Neuronal stem cell (in vitro differentiated cells): ENCODE measurements around the gene ANKRD27.
A peak's percentile ranks its signal among the peaks of the same experiment; 100 is the strongest.

Experiments used
- DNase-seq: peaks from one replicate; pipeline ENCODE4 v3.0.0-alpha.2; 2013; ENCODE audit warnings: low spot score
- H2AFZ ChIP-seq: one replicate; pipeline ENCODE4 v1.6.1; 2013; ENCODE audit warnings: mild to moderate bottlenecking, low read length, inconsistent platforms
- H2AK5ac ChIP-seq: 2 replicates; pipeline ENCODE4 v1.6.1; 2013; ENCODE audit warnings: low read depth, mild to moderate bottlenecking, inconsistent platforms, low read length, moderate library complexity, mixed read lengths
- H2BK120ac ChIP-seq: 2 replicates; pipeline ENCODE4 v1.6.1; 2013; ENCODE audit warnings: low read depth, mild to moderate bottlenecking, inconsistent platforms, low read length, moderate library complexity, mixed read lengths
- H2BK12ac ChIP-seq: one replicate; pipeline ENCODE4 v1.6.1; 2013; ENCODE audit warnings: low read length, inconsistent platforms
- H2BK15ac ChIP-seq: 2 replicates; pipeline ENCODE4 v1.6.1; 2013; ENCODE audit warnings: mild to moderate bottlenecking, low read length, inconsistent platforms, mixed read lengths
- H2BK5ac ChIP-seq: one replicate; pipeline ENCODE4 v1.6.1; 2013; ENCODE audit warnings: inconsistent platforms, mild to moderate bottlenecking, low read length, moderate library complexity
- H3K14ac ChIP-seq: one replicate; pipeline ENCODE4 v1.6.1; 2013; ENCODE audit warnings: low read length, inconsistent platforms
- H3K18ac ChIP-seq: 2 replicates; pipeline ENCODE4 v1.6.1; 2013; ENCODE audit warnings: low read length, inconsistent platforms
- H3K23ac ChIP-seq: 2 replicates; pipeline ENCODE4 v1.6.1; 2013; ENCODE audit warnings: low read depth, mild to moderate bottlenecking, mixed read lengths, low read length, inconsistent platforms; ENCODE audit not compliant: poor library complexity
- H3K27ac ChIP-seq: replicated peaks from 3 replicates; pipeline ENCODE4 v1.5.1; 2013; ENCODE audit warnings: low read length, inconsistent platforms
- H3K27me3 ChIP-seq, 3 experiments: 2 replicates each; pipeline ENCODE4 v1.6.1; 2013; ENCODE audit warnings: low read length in 3 of 3, mild to moderate bottlenecking in 2 of 3, inconsistent platforms in 1 of 3, low read depth in 1 of 3, mixed read lengths in 1 of 3, moderate library complexity in 1 of 3; ENCODE audit not compliant: control insufficient read depth in 3 of 3, insufficient read depth in 3 of 3
- H3K36me3 ChIP-seq, 2 donors: replicated peaks in 1 of 2; 2 replicates each; pipeline ENCODE4 v1.6.1; 2013; ENCODE audit warnings: low read length in 2 of 2; ENCODE audit not compliant: control insufficient read depth in 2 of 2, insufficient read depth in 2 of 2
- H3K4ac ChIP-seq: 2 replicates; pipeline ENCODE4 v1.6.1; 2013; ENCODE audit warnings: inconsistent platforms, mild to moderate bottlenecking, low read length, moderate library complexity
- H3K4me1 ChIP-seq, 2 donors: 1 replicate in 1 of 2; 2 replicates in 1 of 2; pipeline ENCODE4 v1.6.1; 2013; ENCODE audit warnings: low read length in 2 of 2, low read depth in 1 of 2; ENCODE audit not compliant: control insufficient read depth in 2 of 2, insufficient read depth in 1 of 2
- H3K4me2 ChIP-seq: one replicate; pipeline ENCODE4 v1.6.1; 2013; ENCODE audit warnings: mild to moderate bottlenecking, low read length, inconsistent platforms; ENCODE audit not compliant: insufficient read depth, poor library complexity, severe bottlenecking
- H3K4me3 ChIP-seq, 2 donors: 2 replicates each; pipeline ENCODE4 v1.5.1; 2013; ENCODE audit warnings: low read length in 2 of 2, mild to moderate bottlenecking in 2 of 2, inconsistent platforms in 1 of 2, moderate library complexity in 1 of 2
- H3K79me1 ChIP-seq: one replicate; pipeline ENCODE4 v1.6.1; 2013; ENCODE audit warnings: low read depth, mild to moderate bottlenecking, inconsistent platforms, low read length, moderate library complexity
- H3K9ac ChIP-seq: one replicate; pipeline ENCODE4 v1.6.1; 2013; ENCODE audit warnings: mild to moderate bottlenecking, low read depth, low read length, inconsistent platforms; ENCODE audit not compliant: poor library complexity
- H3K9me3 ChIP-seq, 2 donors: replicated peaks in 1 of 2; 2 replicates each; pipeline versions ENCODE3 to v1.6.1; 2013; ENCODE audit warnings: low read length in 2 of 2, mild to moderate bottlenecking in 2 of 2, inconsistent platforms in 1 of 2, low read depth in 1 of 2, mixed read lengths in 1 of 2, moderate library complexity in 1 of 2; ENCODE audit not compliant: control insufficient read depth in 2 of 2, insufficient read depth in 1 of 2
- H4K8ac ChIP-seq: one replicate; pipeline ENCODE4 v1.6.1; 2013; ENCODE audit warnings: low read depth, mild to moderate bottlenecking, inconsistent platforms, low read length, moderate library complexity
- H4K91ac ChIP-seq: one replicate; pipeline ENCODE4 v1.6.1; 2013; ENCODE audit warnings: low read length, low read depth, mild to moderate bottlenecking, inconsistent platforms; ENCODE audit not compliant: poor library complexity
- WGBS, 2 donors: extraction: QIAGEN DNeasy Blood & Tissue Kit; methylation state at CpG; one replicate each; pipeline ENCODE4 v1.1.7; 2013; ENCODE audit warnings: missing lambda C conversion rate in 2 of 2, mixed read lengths in 1 of 2; ENCODE audit not compliant: insufficient read length in 2 of 2, insufficient replicate concordance in 1 of 2; ENCODE audit errors: extremely low coverage in 2 of 2; 5-methylcytosine and 5-hydroxymethylcytosine counted together

The ANKRD27 gene

DNA sequence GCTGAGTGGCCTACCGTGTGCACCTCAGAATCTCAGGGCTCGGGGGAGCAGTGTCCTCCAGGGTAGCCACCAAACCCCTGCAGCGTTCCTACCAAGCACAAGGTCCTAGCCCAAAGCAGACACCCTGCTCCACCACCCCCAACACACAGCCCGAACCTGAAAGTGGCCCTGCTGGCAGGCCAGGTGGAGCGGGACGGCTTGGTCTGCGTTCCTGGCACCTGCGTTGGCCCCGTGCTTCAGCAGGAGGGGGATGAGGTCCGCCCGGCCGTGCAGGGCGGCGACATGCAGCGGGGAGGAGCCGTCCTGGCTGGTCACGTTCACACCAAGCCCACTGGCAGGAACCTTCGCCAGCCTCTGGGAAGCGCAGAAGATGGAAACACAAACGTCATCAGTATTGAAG, 67.5 kb downstream of the ANKRD27 start:
- Histone ChIP-seq H2BK15ac (no peak overlapping the region), H3K4me3 (peak overlapping the region in 1 of 2 donors; percentile 55), H2BK12ac (peak overlapping the region; percentile 63), H3K4ac (no peak overlapping the region), H3K4me1 (no peaks in the 10 kb centered on the region), H3K14ac (no peak overlapping the region), H3K36me3 (peaks cover 32 to 54% of the 10 kb centered on the region in 2 donors), H3K79me1 (peaks cover 2% of the 10 kb centered on the region), H3K23ac (no peak overlapping the region), H3K9me3 (peaks cover 0 to 5% of the 10 kb centered on the region in 2 donors), H3K27me3 (no peaks in the 10 kb centered on the region), H3K27ac (no peak overlapping the region), H3K9ac (no peak overlapping the region), H3K18ac (peak overlapping the region; percentile 8), H2BK5ac (peak overlapping the region; percentile 24), H2AK5ac (no peak overlapping the region), H2AFZ (no peak overlapping the region), H4K8ac (peak overlapping the region; percentile 72), H4K91ac (no peak overlapping the region), H2BK120ac (no peak overlapping the region), H3K4me2 (no peak overlapping the region)
- WGBS, 2 donors, result no CpG with 5 or more reads among the region's 20 CpGs
- no peak for DNase-seq

- Histone ChIP-seq H2BK120ac (no peak overlapping the region), H3K23ac (no peak overlapping the region), H3K79me1 (peaks cover 2% of the 10 kb centered on the region), H3K4me1 (no peaks in the 10 kb centered on the region), H3K14ac (no peak overlapping the region), H3K18ac (no peak overlapping the region), H2BK12ac (no peak overlapping the region), H2BK15ac (no peak overlapping the region), H3K27me3 (no peaks in the 10 kb centered on the region), H4K91ac (no peak overlapping the region), H3K4me3 (no peak overlapping the region), H2AFZ (no peak overlapping the region), H2BK5ac (no peak overlapping the region), H4K8ac (no peak overlapping the region), H3K4ac (no peak overlapping the region), H3K9ac (no peak overlapping the region), H3K36me3 (peaks cover 31 to 58% of the 10 kb centered on the region in 2 donors), H3K4me2 (no peak overlapping the region), H3K27ac (no peak overlapping the region), H3K9me3 (peaks cover 0 to 5% of the 10 kb centered on the region in 2 donors), H2AK5ac (no peak overlapping the region)
- WGBS, 2 donors, result no CpG with 5 or more reads among the region's 15 CpGs
- no peak for DNase-seq
Measured at GRCh38 chr19:32606289-32606688, 68.7 kb downstream of the ANKRD27 start.

GRCh38 chr19:32605544-32605943, 69.4 kb downstream of the ANKRD27 start:
- Histone ChIP-seq H2AK5ac (no peak overlapping the region), H2AFZ (no peak overlapping the region), H2BK15ac (no peak overlapping the region), H3K4me1 (no peaks in the 10 kb centered on the region), H3K27me3 (no peaks in the 10 kb centered on the region), H3K9ac (no peak overlapping the region), H4K8ac (no peak overlapping the region), H3K36me3 (peaks cover 30 to 55% of the 10 kb centered on the region in 2 donors), H2BK120ac (no peak overlapping the region), H3K9me3 (peaks cover 0 to 5% of the 10 kb centered on the region in 2 donors), H3K79me1 (no peaks in the 10 kb centered on the region), H3K4me3 (peak overlapping the region in 1 of 2 donors; percentile 55), H3K27ac (no peak overlapping the region), H3K4ac (no peak overlapping the region), H3K23ac (no peak overlapping the region), H3K4me2 (no peak overlapping the region), H4K91ac (no peak overlapping the region), H2BK5ac (no peak overlapping the region), H3K18ac (no peak overlapping the region), H2BK12ac (no peak overlapping the region), H3K14ac (peak overlapping the region; percentile 71)
- WGBS, 2 donors, result no CpG with 5 or more reads among the region's 21 CpGs
- no peak for DNase-seq

GRCh38 chr19:32603961-32604360, 71.0 kb downstream of the ANKRD27 start:
- H4K8ac ChIP-seq, result no peak overlapping the region
- H3K4me3 ChIP-seq, result no peak overlapping the region
- H3K4me1 ChIP-seq, result no peaks in the 10 kb centered on the region
- H2BK15ac ChIP-seq, result no peak overlapping the region
- no peak overlapping the region for H3K4me2 ChIP-seq
- H3K36me3 ChIP-seq, result peaks cover 30 to 62% of the 10 kb centered on the region in 2 donors
- no peak overlapping the region for H3K27ac ChIP-seq
- H3K9ac ChIP-seq, result no peak overlapping the region
- peaks cover 0 to 2% of the 10 kb centered on the region in 2 donors for H3K9me3 ChIP-seq
- H3K18ac ChIP-seq, result no peak overlapping the region
- H2BK5ac ChIP-seq, result no peak overlapping the region
- no peaks in the 10 kb centered on the region for H3K27me3 ChIP-seq
- no peak overlapping the region for H4K91ac ChIP-seq
- no peak overlapping the region for H3K4ac ChIP-seq
- H2AK5ac ChIP-seq, result no peak overlapping the region
- H3K14ac ChIP-seq, result no peak overlapping the region
- no CpG with 5 or more reads among the region's 14 CpGs for WGBS, 2 donors
- no peak overlapping the region for H2BK120ac ChIP-seq
- no peaks in the 10 kb centered on the region for H3K79me1 ChIP-seq
- H2AFZ ChIP-seq, result no peak overlapping the region
- DNase-seq, result no peak
- no peak overlapping the region for H3K23ac ChIP-seq
- no peak overlapping the region for H2BK12ac ChIP-seq
